Stimulated activated CD8-positive, alpha-beta memory T cell treated with anti-CD3 and anti-CD28 coated beads, Interleukin-7, amount 100 ng/mL, for 48 hours (primary cell): Measurements from ENCODE around the gene IL15RA.
A peak's percentile ranks its signal among the peaks of the same experiment; 100 is the strongest.
"Not testable (repeated sequence)": the region's sequence is repeated elsewhere in the genome, so short reads cannot be mapped to it uniquely, and the experiment has no call there.

Experiments
- DNase-seq, 2 donors: peaks; one replicate each; pipeline ENCODE4 v3.0.0-alpha.2; 2020; ENCODE audit warnings: low read depth in 1 of 2; ENCODE audit errors: extremely low read depth in 1 of 2

IL15RA gene

GRCh38 chr10:6006991-6007390, 29.6 kb upstream of the IL15RA start:
- DNase-seq, result no peak

- DNase-seq, result no peak
These were observed 29.2 kb upstream of the IL15RA start for GRCh38 chr10:6006546-6006945.

- no peak for DNase-seq
These were observed 28.6 kb upstream of the IL15RA start for GRCh38 chr10:6005856-6006395.

GRCh38 chr10:6005161-6005804, 27.9 kb upstream of the IL15RA start:
- DNase-seq, result not testable (repeated sequence)

GRCh38 chr10:6002809-6003510, 25.6 kb upstream of the IL15RA start:
- no peak for DNase-seq

GRCh38 chr10:5999440-6000165, 22.3 kb upstream of the IL15RA start:
- no peak for DNase-seq

GRCh38 chr10:5996696-5997095, 19.4 kb upstream of the IL15RA start:
- DNase-seq, result no peak

- DNase-seq, result no peak
These were observed 15.1 kb upstream of the IL15RA start for GRCh38 chr10:5992398-5992797.

- DNase-seq, result no peak
These were observed 14.4 kb upstream of the IL15RA start for GRCh38 chr10:5991708-5992107.

- DNase-seq, result no peak
These were observed 12.4 kb upstream of the IL15RA start for GRCh38 chr10:5989756-5990155.

GRCh38 chr10:5988336-5988920, 11.1 kb upstream of the IL15RA start:
- DNase-seq, result no peak

- DNase-seq, result no peak
These were observed 10.4 kb upstream of the IL15RA start for GRCh38 chr10:5987747-5988146.

GRCh38 chr10:5985029-5985428, 7.7 kb upstream of the IL15RA start:
- no peak for DNase-seq

GRCh38 chr10:5983774-5984173, 6.4 kb upstream of the IL15RA start:
- DNase-seq, result no peak

GRCh38 chr10:5981529-5981928, 4.2 kb upstream of the IL15RA start:
- no peak for DNase-seq

- DNase-seq, result no peak
These were observed 817 bp upstream of the IL15RA start for GRCh38 chr10:5978230-5978489.

GRCh38 chr10:5976512-5977470, 552 bp downstream of the IL15RA start:
- no peak for DNase-seq

- DNase-seq, result peak; percentile 41 to 78
These were observed 1.5 kb downstream of the IL15RA start for GRCh38 chr10:5975641-5976473.

- DNase-seq, result no peak
These were observed 4.3 kb downstream of the IL15RA start for GRCh38 chr10:5973069-5973468.

GRCh38 chr10:5971886-5972285, 5.5 kb downstream of the IL15RA start:
- DNase-seq, result no peak
